PC-3 (cell line): ENCODE data around the gene LMO1.

Experiments
- CTCF ChIP-seq: fragments of 300-600 bp; sonication (generic); conservative IDR thresholded peaks from 2 replicates; pipeline ENCODE4 v1.5.1; 2017; ENCODE audit warnings: antibody characterized with exemption, low read depth, mild to moderate bottlenecking, low read length
- EZH2phosphoT487 ChIP-seq: fragments of 300-600 bp; sonication (generic); IDR thresholded peaks from 2 replicates; pipeline ENCODE4 v1.6.1; 2018; ENCODE audit warnings: mild to moderate bottlenecking, antibody characterized with exemption, low read length, borderline replicate concordance

DNA sequence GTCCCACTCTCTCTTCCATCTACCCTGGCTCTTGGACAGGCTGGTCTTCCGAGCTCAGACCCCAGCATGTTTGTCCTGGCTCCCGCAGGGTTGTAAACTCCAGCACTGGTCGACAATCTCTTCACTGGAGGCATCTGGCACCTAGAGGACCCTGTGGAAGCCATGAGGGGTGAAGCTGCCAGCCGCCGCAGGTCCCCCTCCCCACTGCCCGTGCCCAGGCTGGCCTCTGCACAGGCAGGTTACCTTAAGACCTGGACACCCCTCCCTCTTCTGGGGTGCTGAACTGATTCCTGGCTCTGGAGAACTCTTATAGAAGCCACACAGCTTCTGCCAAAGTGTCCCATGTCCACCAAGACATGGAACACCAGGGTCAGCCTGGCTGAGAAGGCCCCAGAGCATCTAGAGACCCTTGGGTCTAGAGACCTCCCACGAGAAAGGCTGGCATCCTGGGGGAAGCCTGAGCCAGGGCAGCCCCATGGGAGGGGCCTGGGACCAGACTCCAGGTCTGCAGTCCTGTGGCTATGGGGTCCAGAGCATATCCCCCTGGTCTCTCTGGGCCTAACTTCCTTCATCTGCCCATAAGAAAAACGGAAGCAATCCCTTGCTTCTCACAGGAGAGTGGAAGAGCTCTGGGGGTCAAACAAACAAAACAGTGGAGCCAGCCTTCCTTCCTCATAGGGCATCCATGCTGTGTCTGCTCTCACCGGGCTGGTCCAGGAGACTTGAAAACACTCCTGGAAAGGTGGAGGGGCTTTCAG, 30.6 kb downstream of the LMO1 start:
- no peak for TF ChIP-seq CTCF
- no peak for TF ChIP-seq EZH2phosphoT487
